TTC549 (cell line): Measurements from ENCODE around the gene IGFL2.
"Not testable (repeated sequence)": the region's sequence is repeated elsewhere in the genome, so short reads cannot be mapped to it uniquely, and the experiment has no call there.

ENCODE experiments used
- FAIRE-seq: peaks from 2 replicates; lab custom pipeline; 2012; peaks lifted over from hg19 to GRCh38; lab: Jason Lieb, UNC

IGFL2 gene

DNA sequence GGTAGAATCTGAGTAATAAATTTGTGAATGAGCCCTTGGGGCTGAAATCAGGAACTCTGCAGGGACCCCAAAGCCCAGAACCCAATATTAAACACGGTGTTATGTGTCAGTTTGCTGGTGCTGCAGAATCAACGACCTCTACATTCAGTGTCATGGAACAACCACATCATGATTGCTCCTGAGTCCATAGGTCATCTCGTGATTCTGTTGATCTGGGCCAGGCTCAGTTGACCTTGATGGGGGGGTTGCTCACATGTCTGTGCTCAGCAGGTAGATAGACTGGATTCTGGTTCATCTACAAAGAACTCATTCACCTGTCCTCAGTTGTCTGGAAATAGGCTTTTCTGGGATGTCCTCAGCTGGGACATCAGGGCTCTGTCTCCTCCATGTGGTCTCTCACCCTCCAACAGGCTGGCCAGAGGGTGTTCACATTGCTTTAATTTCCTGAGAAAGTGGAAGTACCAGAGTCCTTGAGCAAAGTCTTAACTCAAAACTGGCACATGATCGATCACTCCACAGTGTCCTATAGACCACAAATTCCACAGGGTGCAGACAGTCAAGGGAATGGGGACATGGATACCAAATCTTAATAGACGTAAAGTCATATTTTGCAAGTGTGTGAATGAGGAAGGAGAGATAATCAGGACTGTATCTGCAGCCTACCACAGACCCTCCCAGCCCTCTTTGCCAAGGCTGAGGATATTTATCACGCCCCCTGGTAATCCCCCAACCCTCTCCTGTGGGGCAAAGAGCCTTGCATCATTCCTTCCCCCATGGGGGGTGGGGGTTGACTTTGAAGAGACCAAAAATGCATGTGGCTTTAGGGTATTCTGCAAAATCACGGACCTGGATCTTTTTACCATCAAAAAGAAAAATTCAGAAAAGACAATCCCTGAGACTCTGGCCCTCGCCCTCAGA lies 42.2 kb downstream of the IGFL2 start:
- no peak for FAIRE-seq

DNA sequence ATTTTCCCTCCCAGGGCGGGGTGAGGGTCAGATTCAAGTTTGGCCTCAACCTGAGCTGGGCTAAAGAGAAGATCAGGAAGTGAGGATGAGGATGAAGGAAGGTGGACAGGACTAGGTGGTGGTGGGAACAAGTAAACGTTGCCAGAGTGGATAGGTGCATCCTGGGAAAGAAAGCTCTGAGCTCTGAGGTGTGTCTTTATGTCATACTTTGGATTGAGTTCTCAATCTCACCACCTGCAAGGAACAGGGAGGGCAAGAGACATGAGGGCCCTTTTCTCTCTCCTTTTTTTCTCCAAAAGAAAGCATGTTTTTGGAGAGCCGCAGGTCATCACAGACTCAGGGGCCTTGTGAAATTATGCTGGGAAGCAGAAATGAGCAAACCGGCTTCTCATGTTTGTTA lies 43.3 kb downstream of the IGFL2 start:
- FAIRE-seq = no peak

DNA sequence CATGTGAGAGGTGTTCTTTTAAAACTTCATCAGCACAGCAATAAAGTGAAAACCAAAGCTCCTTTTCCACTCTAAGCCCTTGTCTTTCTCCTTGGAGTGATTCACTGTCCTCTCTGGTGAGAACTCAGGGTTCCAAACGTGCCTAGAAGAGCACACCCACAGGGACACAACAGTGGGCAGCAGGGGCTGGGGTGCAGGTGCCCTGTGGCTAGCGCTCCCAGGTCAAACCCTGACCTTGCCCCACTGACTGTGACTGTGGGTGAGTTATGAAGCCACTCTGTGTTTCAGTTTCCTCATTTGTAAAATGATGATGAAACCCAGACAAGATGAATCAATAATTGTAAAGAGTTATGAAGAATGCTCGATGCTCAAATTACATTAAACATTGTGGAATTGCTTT lies 43.9 kb downstream of the IGFL2 start:
- FAIRE-seq = no peak

DNA sequence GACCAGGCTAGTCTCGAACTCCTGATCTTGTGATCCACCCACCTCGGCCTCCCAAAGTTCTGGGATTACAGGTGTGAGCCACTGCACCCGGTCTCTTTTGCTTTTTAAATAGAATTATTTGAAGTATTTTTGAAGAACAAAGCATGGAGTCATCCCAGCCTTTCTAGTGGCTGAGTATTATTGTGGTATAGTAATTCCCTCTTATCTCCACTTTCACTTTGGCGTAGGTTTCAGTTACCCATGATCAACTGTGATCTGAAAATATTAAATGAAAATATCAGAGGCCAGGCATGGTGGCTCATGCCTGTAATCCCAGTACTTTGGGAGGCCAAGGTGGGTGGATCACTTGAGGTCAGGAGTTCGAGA lies 44.6 kb downstream of the IGFL2 start:
- FAIRE-seq = not testable (repeated sequence)

DNA sequence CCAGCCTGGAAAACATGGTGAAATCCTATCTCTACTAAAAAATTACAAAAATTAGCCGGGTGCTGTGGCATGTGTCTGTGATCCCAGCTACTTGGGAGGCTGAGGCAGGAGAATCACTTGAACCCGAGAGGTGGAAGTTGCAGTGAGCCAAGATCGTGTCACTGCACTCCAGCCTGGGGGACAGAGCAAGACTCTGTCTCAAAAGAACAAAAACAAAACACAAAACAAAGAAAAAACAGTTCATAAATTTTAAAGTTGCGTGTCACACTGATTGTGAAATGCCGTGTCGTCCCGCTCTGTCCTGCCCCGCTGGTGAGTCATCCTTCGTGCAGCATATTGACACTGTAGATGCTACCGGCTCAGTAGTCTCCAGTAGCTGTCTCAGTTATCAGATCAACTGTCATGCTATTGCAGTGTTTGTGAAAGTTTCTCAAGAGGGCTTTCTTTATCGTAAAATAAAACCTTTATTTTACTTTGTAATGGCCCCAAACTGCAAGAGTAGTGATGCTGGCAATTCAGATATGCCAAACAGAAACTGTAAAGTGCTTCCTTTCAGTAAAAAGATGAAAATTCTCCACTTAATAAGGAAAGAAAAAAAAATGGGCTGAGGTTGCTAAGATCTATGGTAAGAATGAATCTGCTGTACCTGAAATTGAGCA lies 45.1 kb downstream of the IGFL2 start:
- no peak for FAIRE-seq

DNA sequence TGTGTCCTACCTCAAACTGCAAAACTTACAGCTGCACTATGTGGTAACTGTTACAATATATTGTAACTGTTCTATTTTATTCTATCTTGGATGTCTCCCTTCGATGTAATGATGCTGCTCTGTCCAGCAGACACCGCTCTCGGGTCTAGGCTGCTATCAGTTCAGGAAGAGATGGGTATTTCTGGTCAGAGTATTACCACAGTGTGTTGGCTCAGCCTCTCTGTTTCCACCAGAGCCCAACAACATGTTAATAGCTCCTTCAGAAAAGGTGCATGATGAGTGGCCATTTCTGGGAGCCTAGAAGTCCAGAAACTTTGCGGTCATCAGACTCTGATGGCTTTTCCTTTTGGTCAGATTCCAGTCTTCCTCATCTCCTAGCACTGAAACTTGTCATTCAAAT lies 45.6 kb downstream of the IGFL2 start:
- FAIRE-seq = no peak

DNA sequence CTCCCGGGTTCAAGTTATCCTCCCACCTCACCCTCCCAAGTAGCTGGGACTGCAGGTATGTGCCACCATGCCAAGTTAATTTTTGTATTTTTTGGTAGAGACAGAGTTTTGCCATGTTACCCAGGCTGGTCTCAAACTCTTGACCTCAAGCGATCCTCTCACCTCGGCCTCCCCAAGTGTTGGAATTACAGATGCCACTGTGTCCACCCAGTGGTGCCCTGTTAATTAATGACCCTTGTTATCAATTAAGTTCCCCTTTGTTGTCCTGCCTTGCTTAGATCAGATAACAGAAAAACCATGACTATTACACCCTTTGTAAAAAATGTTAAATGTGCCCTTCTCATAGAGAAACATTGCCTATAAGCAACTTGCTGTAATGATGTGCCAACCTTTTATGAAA lies 47.1 kb downstream of the IGFL2 start:
- no peak for FAIRE-seq

DNA sequence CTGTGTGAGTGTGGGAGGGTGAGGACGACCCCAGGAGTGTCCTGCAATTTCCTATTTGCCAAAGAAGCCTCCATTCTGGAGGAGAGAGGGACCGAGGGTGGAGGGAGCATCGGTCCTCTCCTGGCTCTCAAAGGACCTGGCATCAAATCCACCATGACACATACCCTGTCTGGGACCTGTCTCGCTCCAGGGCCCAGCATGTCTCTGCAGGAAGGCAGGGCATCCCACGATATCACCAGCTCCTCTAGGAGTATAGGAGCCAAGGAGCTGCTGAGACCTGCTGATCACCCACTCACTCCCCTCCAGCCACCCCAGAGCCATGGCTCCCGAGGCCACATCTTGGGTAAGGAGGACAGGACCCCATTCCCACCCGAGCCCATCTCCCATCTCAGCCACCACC lies 47.9 kb downstream of the IGFL2 start:
- not testable (repeated sequence) for FAIRE-seq

DNA sequence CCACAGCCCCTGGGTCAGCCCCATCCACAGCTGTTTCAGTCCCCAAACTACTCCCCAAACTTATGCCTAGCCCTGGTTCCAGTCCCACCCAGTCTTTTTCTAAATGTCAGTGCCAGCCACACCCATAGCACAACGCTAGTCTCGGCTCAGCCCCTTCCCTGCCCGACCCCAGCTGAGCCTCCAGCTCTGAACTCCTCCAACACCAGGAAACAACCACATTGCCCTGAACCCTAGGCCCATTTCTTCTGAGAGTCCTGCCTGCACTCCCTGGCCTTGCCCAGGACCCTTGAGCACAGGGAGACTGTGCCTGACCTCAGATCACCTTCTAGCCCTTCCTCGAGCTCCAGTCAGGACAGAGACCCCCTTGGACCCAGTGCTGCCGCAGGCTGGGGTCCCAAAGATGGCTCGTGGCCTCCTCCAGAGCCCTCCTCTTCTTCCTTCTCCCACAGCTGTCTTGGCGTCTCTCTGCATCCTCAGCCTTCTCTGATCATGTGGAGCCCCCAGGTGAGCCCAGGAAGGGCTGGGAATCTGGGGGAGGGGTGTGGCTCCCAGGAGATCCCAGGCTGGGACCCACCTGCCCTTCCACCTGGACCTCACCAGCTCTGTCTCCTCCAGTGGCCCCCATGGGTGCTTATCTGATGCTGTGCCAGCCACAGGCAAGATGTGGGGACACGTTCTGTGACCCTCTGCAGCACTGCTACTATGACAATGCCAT lies 48.5 kb downstream of the IGFL2 start:
- FAIRE-seq = no peak

DNA sequence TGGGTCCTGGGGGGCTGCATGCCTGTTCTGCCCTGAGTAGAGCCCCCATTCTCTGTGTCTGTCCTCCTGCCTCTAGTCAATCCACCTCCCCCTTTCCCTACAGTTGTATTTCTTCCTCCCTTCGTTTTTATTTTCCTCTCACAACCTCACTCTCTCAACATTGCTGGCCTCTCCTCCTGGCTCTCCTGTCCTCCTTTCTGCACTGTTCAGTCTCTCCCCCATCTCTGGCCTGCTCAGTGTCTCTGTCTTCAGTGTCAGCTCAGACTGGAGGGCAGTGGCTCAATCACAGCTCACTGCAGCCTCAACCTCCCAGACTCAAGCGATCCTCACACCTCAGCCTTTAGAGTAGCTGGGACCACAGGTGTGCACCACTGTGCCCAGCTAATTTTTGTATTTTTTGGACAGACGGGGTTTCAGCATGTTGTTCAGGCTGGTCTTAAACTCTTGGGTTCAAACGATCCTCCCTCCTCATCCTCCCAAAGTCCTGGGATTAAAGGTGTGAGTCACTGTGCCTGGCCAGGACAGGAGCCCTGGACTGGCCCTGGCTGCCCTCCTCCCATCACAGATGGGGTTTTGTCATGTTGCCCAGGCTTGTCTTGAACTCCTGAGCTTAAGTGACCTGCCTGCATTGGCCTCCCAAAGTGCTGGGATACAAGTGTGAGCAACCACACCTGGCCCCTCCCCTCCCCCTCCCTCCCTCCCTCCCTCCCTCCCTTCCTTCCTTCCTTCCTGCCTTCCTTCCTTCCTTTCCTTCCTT lies 49.5 kb downstream of the IGFL2 start:
- no peak for FAIRE-seq

DNA sequence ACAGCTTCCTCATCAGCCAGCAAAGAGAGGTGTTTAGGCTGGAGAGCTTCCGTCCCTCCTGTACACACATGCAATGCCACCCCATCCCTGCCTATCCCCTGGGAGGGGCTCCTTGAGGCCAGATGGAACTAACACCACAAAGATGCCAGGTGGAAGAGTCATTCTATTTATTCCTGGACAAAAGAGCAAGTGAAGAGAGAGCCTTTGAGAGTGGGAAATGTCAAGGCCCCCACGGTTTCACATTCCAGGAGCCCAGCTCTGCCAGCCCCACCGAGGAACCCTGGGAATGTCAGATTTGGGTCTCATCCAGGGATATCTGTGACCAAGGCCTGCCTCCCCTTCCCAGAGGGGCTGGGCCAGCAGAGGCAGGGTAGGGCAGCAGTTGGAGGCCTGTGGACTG lies 50.7 kb downstream of the IGFL2 start:
- no peak for FAIRE-seq

DNA sequence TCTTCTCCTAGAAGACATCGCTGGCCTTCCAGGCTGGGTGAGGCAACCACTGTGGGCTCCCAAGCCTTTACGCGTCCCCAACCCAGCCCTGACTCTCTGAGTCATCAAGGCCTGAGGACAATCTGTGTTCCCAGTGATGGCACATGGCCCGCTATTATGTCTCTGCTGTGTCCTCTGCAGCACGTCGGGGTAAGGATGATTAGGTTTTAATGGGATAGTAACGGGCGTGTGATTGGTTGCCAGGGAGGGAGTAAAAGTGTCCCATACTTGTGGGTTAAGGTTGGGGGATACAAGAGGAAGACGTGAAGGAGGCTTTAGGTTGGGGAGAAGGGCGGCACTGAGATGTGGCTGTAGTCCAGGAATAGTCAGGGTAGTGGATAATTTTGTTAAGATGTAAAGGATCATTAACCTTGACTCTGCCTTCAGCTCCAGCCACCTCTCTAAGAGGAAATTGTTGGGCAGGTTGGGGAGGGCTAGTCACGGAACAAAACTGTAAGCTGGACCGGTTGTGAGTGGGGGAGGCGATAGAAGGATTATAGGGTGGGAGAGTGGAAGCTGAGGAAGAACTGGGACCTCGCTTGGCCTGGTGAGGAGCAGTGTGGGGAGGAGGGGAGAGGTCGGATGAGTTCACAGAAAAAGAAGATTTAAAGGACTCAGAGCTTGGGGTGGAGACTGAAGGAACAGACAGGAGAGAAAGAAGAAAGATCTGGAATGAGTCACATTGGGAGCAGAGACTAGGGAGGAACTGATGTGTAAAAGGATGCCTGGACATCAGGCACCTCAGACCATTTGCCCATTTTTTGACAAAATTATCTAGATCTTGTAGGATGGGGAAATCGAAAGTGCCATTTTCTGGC lies 53.6 kb downstream of the IGFL2 start:
- no peak for FAIRE-seq

DNA sequence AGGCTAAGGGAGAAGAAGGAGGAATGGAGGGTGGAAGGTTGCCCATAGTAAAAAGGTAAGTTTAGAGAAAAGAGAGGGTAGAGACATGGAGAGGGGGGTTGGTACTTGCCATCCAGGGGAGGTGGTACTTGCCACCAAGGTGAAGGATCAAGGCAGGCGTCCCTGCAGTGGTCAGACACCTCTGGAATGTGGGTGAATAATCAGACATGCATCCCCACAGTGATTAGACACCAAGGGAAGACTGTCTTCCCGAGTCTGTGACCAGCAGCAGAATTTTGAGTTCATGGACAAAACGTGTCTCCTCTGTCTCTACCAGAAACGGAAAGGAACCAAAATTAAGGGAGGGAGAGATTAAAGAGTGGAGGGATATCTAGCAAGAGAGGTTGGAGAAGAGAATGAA lies 54.4 kb downstream of the IGFL2 start:
- FAIRE-seq = no peak

DNA sequence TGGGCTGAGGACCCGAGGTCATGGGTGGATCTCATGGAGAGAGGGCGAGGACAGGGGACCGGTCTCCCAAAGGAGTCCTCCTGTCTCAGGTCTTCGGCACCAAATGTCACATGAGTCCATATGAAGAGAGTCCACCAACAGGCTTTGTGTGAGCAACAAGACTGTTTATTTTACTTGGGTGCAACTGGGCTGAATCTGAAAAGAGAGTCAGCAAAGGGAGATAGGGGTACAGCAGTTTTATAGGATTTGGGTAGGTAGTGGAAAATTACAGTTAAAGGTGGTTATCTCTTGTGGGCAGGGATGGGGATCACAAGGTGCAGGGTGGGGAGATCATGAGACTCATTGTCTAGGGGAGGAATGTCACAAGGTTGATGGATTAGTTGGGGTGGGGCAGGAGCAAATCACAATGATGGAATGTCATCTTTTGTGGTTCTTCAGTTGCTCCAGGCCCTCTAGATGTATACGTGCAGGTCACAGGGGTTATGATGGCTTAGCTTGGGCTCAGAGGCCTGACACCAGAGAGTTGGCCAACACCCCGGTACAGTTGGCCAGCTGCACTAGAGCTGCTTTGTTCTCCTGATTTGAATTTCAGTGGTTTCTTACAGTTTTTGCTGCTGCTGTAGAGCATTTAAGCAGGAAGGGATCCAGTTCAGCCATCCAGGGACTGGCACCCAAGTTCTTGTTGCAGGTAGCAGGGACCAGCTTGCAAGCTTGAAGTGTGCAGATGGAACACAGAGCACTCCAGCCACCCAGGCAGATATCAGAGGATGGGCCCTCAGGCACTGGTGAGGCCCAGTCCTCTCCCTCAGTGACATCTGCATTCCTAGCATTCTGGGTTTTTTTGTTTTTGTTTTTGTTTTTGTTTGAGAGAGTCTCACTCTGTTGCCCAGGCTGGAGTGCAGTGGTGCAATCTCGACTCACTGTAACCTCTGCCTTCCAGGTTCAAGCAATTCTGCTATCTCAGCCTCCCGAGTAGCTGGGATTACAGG lies 55.1 kb downstream of the IGFL2 start:
- no peak for FAIRE-seq

DNA sequence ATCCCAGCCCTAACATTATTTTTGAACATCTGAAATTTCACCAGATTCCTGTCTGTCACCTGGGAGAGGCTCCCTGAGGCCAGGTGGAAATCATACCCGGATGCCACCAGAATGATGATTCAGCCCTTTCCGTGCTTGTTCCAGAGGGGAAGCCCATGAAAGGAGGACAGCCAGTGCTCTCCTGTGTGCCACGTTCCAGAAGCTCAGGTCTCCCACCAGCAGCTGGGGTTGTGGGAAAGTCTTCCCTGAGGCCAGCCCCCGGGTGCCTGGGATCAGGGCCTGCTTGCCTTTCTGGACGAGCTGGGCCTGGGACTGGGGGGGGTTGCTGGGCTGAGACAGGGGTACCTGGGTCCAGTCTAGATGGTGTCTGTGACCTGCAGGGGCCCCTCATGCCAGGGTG lies 56.0 kb downstream of the IGFL2 start:
- no peak for FAIRE-seq

DNA sequence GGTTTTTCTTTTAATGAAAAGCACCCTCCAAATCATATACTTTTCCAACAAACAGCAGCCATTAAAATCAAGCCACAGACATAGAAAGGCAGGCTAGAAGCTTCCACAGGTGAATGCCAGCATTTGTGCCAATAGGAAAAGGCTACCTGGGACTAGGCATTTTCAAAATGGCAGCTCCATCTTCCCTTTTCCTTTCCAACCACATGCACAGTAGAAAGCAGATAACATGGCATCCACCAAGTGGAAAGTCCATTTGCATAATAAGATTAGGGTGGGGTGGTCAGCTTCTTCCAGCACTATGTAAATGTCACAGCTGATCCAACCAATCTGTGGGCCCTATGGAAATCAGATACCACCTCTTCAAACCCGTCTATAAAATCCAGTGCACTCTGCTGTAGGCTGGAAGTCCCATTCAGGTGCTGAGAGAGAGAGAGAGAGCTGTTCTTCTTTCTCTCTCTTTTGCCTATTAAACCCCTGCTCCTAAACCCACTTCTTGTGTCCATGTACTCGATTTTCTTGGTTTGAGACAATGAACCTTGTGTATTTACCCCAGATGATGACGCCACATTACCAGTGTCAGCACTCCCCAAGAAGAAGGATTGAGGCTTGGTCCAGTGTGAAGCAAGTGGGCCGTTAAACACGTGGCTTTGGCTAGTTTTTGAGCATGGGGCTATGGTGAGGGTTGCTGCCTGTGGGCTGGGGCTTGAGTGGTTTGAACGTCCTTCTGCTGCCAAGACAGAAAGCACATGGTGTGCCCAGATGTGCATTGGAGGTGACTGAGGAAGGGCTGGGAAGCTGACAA lies 57.3 kb downstream of the IGFL2 start:
- FAIRE-seq = no peak

DNA sequence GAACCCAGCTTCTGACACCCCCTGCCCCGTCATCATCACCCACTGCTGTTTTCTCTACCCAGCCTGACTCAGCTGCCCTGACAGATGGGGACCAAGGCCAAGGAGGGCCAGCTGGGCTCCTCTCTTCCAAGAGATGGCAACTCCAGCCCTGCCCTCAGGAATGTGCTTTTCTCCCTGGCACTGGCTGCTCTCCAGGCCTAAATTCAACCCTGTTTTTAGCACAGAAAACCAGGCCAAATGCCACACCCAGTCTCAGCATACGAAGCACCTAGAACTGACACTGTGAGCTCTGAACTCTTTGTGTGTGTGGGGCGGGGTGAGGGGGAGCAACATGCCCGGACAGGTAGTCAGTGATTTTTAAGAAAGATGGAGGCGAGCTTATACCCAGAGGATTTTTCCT lies 58.1 kb downstream of the IGFL2 start:
- FAIRE-seq = no peak

DNA sequence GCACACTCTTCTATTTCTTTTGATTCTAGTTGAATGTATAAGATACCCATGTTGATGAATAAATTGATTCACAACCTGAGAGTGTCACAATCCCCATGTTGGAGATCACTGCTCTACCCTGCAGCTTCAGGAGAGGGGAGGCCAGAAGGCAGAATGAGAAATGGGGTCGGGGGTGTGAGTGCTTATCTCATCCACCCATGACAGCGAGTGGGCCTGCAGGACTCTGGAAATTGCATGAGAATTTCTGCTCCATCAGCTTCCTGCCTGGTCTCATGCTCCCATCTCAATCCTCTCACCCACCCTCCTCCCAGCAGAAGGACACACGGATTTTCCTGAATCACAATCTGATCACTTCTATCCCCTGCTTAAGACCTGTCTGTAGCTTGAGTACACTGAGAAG lies 58.6 kb downstream of the IGFL2 start:
- FAIRE-seq = no peak

DNA sequence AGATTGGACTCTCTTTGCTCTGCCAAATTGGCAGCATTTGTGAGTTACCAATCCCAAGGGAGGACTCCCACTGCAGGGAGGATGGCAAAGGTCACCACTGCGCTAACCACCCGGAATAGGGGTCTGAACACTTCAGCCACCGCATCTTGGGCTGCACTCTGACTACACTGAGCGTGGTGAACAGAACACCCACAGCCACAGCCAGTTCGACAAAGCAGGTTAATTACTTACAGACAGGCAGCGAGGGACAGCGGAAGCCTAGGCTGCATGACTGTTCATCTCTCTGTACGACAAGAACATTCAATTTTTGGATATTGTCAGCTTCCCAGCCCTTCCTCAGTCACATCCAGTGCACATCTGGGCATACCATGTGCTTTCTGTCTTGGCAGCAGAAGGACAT lies 59.8 kb downstream of the IGFL2 start:
- not testable (repeated sequence) for FAIRE-seq
